ENCODE data around the gene NFKBIB.

- no peak for TF ChIP-seq CTCF (IDR thresholded peaks at IDR 0.05)
- no peak for TF ChIP-seq POLR2A (IDR thresholded peaks at IDR 0.05)
Measured at GRCh38 chr19:38880882-38881609, 18.7 kb upstream of the NFKBIB start.

All from uterus (tissue), 2 donors.